ENCODE data around the gene KLF9.

Gene KLF9

DNA sequence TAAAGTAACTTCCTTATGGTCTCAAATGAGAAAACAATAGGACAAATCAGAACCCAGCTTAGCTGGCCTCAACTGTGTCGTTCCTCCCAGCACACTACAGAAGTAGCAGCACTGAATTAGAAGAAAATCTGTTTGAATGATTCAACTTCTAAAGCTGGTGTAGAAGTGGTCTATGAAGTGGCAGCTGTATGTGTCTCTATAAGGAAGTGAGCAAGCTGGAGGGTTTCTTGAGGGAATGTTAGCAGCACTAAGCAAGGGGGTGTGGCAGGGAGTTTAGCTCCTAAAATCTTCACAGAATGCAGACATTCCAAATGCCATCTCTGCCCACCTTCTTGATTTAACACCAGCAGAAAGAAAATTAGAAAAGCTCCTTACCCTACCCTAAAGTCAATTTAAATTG lies 4.1 kb downstream of the KLF9 start:
- no peak overlapping the region for H3K4me3 ChIP-seq (ENCODE audit: low read depth, low read length)
- TF ChIP-seq CTCF (IDR thresholded peaks at IDR 0.05; ENCODE audit: borderline replicate concordance, insufficient read depth, low read depth, low read length) = no peak

DNA sequence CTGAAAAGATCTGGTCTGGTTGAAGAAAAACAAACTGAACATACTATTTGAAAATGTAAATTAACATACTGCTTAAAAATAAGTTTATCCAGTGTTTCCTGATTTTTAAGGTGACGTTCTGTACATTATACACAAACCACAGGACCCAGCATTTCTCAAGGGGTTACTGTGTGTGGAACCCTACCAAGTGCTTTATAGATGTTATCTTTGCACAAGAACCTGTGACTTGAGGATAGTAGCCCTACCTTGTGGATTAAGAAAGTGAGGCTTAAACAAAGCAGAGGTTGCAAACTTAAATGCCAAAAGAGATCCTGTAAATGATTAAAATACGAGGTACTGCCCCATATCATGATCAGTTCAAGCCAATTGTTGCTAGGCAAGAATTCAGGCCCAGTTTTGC lies 4.7 kb downstream of the KLF9 start:
- TF ChIP-seq CTCF (IDR thresholded peaks at IDR 0.05; ENCODE audit: borderline replicate concordance, insufficient read depth, low read depth, low read length) = no peak
- no peak overlapping the region for H3K4me3 ChIP-seq (ENCODE audit: low read depth, low read length)

- H3K4me3 ChIP-seq (ENCODE audit: low read depth, low read length) = no peak overlapping the region
- TF ChIP-seq CTCF (IDR thresholded peaks at IDR 0.05; ENCODE audit: borderline replicate concordance, insufficient read depth, low read depth, low read length) = no peak
Observed at GRCh38 chr9:70409280-70409679, 5.2 kb downstream of the KLF9 start.

DNA sequence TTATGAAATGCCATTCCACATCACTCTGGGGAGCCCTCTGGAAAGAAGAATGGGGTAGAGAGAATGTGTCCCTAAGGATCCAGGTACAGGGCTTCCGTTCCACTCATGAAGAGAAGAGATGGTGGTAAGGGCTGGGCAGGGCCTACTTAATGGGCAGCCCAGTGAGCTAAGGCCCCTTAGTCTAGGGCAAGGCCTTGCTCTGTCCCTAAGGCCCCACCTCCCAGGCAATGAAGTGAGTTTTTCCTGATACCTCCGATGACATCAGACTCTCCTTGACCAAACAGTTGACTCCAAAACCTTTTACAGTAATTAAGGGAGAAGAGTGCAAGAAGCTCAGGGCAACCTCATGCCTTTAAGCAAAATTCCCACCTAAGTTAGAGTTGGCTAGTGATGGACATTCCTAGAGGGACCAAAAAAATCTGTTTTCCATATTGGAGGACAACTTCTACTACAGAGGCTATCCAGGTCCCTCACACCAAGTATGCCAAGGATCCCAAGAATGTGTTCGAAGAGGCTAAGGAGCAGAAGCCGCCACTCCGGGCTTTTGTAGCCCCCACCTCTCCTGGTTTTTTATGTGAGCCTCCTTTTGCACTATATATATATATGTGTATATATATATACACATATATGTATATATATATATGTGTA lies 5.9 kb downstream of the KLF9 start:
- no peak for TF ChIP-seq CTCF (IDR thresholded peaks at IDR 0.05; ENCODE audit: borderline replicate concordance, insufficient read depth, low read depth, low read length)
- H3K4me3 ChIP-seq (ENCODE audit: low read depth, low read length) = no peak overlapping the region

GRCh38 chr9:70407081-70407503 lies 7.4 kb downstream of the KLF9 start:
- H3K4me3 ChIP-seq (ENCODE audit: low read depth, low read length) = no peak overlapping the region

DNA sequence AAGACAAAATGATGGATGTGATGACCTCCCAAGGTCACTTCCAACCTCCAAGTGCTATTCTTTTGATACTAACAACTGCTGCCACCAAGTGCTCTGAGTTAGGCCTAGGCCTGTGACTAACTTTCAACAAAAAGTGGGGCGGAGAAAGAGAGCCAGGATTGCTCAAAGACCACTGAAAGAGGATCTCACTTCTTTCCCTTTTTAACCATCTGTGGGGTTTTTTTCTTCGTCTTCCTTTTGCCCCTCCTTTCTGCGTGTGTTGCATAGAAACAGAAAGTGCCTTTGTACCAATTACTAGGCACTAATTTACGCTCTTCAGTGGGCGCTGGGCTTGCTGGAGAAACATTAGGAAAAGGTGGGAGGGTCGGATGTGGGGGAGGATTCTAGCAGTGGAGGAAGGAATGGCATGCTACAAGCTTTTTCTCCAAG lies 8.0 kb downstream of the KLF9 start:
- no peak for TF ChIP-seq CTCF (IDR thresholded peaks at IDR 0.05; ENCODE audit: borderline replicate concordance, insufficient read depth, low read depth, low read length)
- H3K4me3 ChIP-seq (ENCODE audit: low read depth, low read length) = no peak overlapping the region

More at GRCh38 chr9:70407081-70407503, 7.4 kb downstream of the KLF9 start:
- no peak for TF ChIP-seq CTCF (IDR thresholded peaks at IDR 0.05; ENCODE audit: borderline replicate concordance, insufficient read depth, low read depth, low read length)

DNA sequence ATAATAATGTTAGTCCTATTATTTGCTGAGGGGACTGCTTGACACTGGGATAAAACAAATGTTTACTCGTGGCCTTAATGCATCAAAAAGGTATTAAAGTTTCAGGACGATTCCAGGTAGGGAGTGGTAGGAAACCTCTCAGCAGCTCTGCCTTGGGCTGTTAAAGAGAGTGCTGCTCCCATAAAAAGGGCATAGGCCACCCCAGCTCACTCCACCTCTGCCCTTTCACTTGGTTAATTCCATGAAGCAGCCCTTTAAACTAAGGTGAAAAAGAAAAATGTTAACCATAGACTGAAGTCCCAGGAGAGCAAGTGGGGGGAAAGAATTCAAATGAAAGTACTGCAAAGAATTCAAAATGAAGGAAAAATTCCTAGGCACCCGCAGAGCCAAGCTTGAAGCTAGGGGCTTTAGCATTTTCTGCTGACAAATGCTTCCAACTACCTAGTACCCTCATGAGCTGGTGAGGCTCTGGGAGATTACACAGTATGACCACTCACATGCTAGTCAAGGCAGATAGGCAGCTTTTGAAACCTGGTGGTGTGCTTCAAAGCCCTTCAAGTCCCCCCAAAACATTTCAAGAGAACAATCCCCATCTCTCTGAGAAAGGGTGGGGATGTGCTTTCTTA lies 8.5 kb downstream of the KLF9 start:
- no peak overlapping the region for H3K4me3 ChIP-seq (ENCODE audit: low read depth, low read length)
- TF ChIP-seq CTCF (IDR thresholded peaks at IDR 0.05; ENCODE audit: borderline replicate concordance, insufficient read depth, low read depth, low read length) = no peak

Data from GM12875 (cell line).